Kidney capillary endothelial cell (primary cell): ENCODE data around the gene MMRN1.

Source experiments
- DNase-seq: peaks from one replicate; pipeline ENCODE4 v3.0.0-alpha.2; 2018; ENCODE audit warnings: low spot score

The MMRN1 gene

GRCh38 chr4:89995006-89995405, 100.4 kb downstream of the MMRN1 start:
- DNase-seq: no peak

DNA sequence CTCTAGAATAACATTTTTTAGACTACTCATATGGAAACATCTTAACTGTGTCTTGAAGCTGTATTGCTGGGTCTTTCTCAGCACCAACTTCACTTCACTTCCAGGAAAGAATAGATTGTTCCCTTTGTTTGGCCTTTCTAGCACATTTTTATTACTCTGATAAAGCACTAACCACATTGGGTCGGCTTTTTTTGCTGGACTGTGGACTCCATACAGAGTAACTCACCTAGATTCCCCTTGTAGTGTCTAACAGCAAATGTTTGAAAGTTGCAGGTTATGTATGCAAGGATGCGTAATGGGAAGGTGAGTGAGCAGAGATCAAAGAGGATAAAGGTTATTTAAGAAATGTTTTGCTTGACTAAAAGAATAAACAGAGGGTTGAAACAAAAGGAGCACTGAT, 101.2 kb downstream of the MMRN1 start:
- DNase-seq: no peak

DNA sequence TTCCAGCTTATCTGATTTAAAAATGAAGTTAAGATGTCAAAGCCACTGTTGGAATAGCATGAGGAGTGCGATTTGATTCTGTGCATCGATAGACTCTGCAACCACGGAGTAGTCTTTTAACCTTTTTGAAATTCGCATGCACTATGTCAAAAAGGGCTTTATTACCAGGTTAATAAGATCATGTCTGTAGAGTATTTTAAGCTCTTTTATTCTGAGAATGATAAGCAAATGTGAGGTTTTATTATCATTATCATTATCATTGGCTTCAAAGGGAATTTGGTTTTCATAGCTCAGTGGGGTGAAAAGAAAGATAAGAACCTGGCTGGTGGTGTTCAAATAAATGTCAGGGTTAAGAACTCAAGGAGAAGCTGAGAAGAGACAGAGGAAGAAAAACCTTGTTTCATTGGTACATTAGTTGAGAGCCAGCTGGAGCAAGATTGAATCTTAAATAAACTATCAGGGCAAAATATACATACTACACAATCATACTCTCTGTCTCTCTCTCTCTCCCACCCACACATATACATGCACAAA, 102.6 kb downstream of the MMRN1 start:
- no peak for DNase-seq

DNA sequence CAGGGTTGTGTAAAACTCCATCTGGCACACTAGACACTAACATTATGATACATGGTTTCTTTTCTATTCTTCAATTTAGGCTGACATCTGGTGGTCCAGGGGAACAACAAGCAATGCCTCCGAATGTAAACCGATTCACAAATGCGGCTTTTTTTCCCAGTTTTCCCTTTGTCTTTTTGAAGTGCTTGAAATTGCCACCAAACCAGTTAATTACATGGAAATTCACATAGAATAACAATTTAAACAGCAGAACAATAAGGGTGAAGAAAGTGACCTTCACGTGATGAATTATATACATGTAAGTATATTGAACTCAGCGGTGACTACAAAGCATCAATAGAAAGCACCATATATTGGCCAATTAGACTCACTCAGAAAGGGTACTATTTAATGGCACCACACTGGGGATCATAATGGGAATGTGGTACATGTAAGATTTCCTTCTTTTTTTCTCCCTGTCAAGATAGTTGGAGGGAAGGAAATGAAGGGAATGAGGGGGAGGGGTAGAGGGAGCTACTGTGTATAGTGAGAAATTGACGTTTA, 103.9 kb downstream of the MMRN1 start:
- no peak for DNase-seq

- DNase-seq: no peak
These were observed 106.4 kb downstream of the MMRN1 start for GRCh38 chr4:90001023-90001422.

DNA sequence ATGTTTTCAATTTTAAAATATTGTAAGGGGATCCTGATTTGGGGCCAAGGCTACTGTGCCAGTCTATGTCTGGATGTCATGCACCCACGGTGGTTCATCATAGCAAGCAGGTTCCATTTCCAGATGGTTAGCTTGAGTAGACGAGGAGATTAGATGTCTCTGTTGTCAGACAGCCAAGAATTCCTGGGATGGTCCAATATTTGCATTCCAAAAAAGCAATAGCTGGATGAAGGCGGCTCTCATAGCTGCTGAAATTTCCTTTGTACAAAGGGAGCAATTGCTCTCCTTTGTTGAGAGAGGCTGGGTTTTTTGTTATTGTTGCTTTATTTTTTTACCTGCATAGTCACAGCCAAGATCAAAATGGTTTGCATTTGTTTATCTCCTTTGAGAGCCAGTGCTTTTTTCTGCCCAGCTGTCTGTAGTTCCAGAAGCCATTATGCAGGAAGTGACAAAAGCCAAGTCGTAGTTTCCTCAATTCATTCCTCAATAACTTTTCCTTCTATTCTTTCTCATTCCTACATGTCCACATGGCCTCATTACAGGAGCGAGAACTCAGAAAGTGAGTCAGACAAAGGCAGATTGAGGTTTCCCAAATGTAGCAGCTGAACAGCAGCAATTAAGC, 107.9 kb downstream of the MMRN1 start:
- DNase-seq: no peak
